NCI-H82 treated with DMSO at 0.1 percent for 48 hours (cell line): ENCODE data around the gene MAMLD1.
A peak's percentile ranks its signal among the peaks of the same experiment; 100 is the strongest.

Source experiments
- DNase-seq: peaks from one replicate; lab custom pipeline; 2025; ENCODE audit not compliant: unreplicated experiment; lab: John Stamatoyannopoulos, UW

Gene MAMLD1

DNA sequence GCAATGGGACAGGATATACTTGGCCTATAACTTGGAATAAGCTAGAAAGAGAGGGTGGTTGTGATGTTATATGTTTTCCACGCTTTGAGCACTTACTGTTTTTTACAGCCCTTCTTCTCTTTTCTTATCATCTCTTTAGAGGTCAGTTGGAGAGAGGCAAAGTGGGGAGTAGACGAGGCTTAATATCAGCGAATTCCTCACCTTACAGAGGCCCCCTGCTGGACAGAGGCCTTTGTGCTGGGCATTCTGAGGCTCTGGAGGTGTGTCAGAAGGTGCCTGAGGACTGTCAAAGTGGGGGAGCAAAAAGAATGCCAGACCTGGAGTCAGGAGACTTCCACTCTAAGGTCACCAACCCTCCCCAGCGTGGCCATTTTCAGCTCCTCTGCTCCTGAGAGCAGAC, 42.5 kb downstream of the MAMLD1 start:
- DNase-seq, result no peak

DNA sequence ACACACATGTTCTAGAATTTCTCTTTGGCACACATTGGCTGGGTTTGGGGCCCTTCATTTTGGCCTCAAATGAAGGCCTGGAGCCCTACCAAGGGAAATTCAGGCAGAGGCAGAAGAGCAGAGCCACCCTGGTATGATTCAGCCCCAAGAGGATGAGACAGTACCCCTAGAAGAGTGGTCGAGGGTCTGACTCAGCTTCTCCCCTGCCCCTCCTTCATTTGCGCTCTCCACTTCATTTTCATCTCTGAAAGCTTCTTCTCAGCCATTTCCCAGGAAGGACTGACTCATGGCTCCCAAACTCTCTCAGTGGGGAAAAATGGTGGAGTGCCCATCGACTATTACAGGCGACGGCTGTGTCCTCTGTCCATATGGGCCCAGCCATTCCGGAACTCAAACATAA, 43.5 kb downstream of the MAMLD1 start:
- no peak for DNase-seq

- no peak for DNase-seq
Measured at GRCh38 chrX:150408007-150408406, 44.9 kb downstream of the MAMLD1 start.

- no peak for DNase-seq
Measured at GRCh38 chrX:150408561-150408960, 45.4 kb downstream of the MAMLD1 start.

DNA sequence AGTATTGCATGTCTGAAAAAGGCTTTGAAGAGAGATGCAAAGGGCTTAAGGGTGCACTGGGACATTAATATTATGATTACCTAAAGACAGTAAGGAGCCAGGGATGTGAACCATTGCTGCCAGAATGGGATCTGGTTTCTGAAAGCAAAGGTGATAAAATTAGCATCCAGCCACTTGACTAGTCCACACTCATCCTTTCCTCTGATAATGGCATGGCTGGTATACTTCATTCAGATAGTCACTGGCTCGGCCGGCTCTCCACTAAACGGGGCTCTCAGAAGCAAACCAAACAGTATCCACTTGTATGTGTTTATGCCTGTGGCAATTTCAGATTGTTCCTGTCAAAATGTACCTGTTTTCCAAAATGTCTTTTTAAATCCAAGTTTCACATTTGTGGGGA, 46.4 kb downstream of the MAMLD1 start:
- no peak for DNase-seq

DNA sequence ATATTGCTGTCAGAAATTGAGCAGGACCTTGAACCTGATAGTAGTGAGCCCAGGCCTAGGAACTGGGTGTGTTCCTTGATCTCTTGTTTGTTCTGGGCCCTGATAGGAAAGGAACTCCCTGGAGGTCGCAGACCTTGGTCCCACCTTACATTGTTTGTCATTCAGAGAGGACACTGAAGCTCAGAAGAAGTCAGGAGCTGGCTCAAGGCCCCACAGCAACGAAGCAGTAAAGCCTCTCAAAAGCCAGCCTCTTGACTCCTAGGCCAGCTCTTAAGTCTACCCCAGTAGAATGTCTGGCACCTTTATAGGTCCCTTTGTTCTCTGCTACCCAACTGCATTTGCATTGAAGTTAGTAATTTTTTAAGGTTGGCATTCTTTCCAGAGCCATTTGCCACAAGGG, 46.8 kb downstream of the MAMLD1 start:
- DNase-seq, result no peak

- no peak for DNase-seq
Measured at GRCh38 chrX:150410513-150410912, 47.4 kb downstream of the MAMLD1 start.

DNA sequence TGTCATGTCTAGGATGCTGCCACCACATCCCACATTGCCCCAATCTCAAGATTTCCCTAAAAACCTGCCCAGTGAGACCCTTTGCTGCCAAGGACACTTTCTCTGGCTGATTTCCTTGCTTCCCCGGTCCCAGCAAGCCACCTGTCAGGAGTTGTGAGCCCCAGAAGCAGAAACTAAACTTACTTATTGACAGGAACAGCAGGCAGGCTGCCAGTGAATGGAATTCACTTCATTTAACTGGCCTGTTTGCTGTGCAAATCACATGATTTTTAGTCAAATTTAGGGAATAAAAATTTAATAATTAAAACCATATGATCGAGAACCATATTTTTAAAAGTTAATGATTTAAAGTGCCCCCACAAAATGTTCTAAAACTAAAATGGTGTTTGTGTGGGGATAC, 48.5 kb downstream of the MAMLD1 start:
- DNase-seq, result no peak

DNA sequence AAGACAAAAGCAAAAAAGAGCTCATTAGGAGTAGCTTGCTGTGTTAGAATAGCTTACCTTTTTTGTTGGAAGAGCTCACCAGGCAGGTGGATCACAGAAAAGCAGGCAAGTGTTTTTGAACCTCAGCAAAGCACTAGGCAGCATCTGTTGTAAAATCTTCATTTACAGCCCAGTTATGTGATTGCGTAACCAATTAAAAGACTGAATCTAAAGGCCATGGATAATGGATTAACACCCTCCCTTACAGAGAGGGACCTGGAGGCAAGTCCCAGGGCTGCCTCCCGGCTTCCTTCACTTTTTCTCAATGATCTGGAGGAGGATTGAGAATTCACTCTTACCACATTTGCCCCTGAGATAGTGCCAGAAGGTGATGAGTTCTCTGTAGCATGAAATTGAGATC, 51.1 kb downstream of the MAMLD1 start:
- no peak for DNase-seq

DNA sequence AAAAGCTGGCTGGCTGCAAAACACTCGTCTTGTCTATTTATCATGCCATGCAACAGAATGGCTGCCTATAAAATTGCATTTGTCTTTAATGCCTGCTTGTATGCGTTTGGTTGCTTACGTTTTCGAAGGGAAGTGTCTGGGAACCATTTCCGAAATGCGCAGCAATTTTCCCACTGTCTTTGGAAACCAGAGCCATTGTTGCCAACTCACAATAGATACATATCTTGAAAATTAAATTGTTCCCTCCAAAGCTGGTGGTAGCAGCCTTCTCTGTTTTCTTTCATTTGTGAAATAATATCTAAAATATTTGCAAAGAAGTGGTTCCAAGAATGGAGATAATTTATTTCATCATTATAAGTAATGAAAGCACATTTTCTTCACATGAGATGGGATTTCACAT, 53.4 kb downstream of the MAMLD1 start:
- no peak for DNase-seq

- DNase-seq, result no peak
Measured at GRCh38 chrX:150421816-150422215, 58.7 kb downstream of the MAMLD1 start.

- no peak for DNase-seq
Measured at GRCh38 chrX:150429594-150429993, 66.5 kb downstream of the MAMLD1 start.

- DNase-seq, result no peak
Measured at GRCh38 chrX:150436195-150436594, 73.1 kb downstream of the MAMLD1 start.

GRCh38 chrX:150438165-150438564, 75.0 kb downstream of the MAMLD1 start:
- DNase-seq, result no peak

GRCh38 chrX:150446151-150446550, 83.0 kb downstream of the MAMLD1 start:
- peak; percentile 8 for DNase-seq

- no peak for DNase-seq
Measured at GRCh38 chrX:150446995-150447394, 83.9 kb downstream of the MAMLD1 start.

GRCh38 chrX:150449313-150449712, 86.2 kb downstream of the MAMLD1 start:
- DNase-seq, result no peak

- DNase-seq, result no peak
Measured at GRCh38 chrX:150450519-150451177, 87.5 kb downstream of the MAMLD1 start.

DNA sequence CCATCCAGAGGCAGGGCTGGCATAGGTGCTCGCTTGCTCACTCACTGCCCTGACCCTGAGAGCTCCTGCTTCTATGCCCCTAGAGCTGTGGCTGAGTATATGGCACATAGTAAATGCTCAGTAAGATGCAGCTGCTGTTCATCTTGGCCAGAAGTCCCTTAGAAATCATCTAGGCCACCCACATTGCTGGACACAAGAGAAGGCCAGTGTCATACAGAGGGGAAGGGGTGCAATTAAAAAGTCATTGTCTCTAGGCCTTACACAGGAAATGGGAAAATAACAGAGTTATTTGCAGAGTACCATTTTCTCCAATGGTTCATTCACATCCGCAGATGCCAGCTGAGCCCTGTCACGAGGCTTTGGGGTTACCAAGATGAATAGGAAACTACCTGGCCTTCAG, 88.8 kb downstream of the MAMLD1 start:
- DNase-seq, result no peak

DNA sequence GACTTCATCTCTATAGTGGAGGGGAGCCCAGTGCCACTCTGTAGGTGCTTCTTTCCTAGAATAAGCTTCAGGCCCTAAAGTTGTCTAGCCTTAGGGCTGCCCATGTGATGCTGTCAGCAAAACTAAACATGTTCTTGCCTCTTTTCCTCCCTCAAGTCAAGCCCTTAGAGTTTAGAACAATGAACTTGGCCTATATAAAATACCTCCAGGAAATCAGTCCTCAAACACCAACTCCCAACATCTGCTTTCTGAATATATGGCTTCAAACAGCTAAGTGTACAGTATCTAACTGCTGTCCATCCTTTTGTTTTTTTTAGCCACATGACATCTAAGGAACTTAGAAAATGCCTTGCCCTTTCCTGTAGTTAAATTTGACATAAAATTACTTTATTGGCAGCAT, 91.0 kb downstream of the MAMLD1 start:
- DNase-seq, result no peak

GRCh38 chrX:150454508-150455214, 91.5 kb downstream of the MAMLD1 start:
- no peak for DNase-seq

DNA sequence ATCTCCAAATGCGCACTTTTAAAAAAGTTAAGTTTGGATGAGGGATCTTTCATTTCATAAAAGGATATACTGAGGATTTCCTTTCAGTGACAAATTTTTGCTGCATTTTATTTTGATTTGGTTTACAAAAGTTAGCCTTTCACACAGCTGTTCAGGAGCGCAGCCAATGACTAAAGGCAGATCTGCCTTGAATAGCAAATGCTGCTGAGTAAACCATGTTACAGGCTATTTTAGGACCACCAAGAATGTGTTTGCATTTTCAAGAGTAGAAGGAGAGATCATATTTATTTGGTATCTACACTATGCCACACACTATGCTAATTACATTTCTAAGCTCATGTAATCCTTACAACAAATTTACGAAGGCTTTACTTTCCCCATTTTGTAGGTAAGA, 92.1 kb downstream of the MAMLD1 start:
- DNase-seq, result no peak

GRCh38 chrX:150456466-150456865, 93.3 kb downstream of the MAMLD1 start:
- DNase-seq, result no peak
